ENCODE results near the gene RAPGEF3. TPM values are rescaled to one million over a fixed set of nuclear protein-coding genes. Genes with fewer than 3 reads are reported as not detected.

The RAPGEF3 gene
- polyA plus RNA-seq, 3 donors, result 0.08 to 2.5 (median 0.60) TPM

- no peaks in the 10 kb centered on the region for H3K36me3 ChIP-seq (replicated peaks in 1 of 2; ENCODE audit: control insufficient read depth in 1 of 2, insufficient read depth in 2 of 2, low read length in 2 of 2)
- H3K27ac Mint-ChIP-seq, result peak overlapping the region in 1 of 7 donors; percentile 74
Observed at GRCh38 chr12:47750916-47751470, 7.7 kb downstream of the RAPGEF3 start.

GRCh38 chr12:47750229-47750798, 8.4 kb downstream of the RAPGEF3 start:
- H3K9me3 Mint-ChIP-seq, result peaks cover 0 to 1% (median 0%) of the 10 kb centered on the region in 7 donors
- peaks cover 27% of the 10 kb centered on the region for H3K4me1 Mint-ChIP-seq
- no peak for TF ChIP-seq CTCF (IDR thresholded peaks at IDR 0.05)
- intact Hi-C loops (cut with micrococcal nuclease), result no loop called here
- H3K4me2 ChIP-seq (replicated peaks; ENCODE audit: extremely low read depth, low read length, poor library complexity, severe bottlenecking), result no peak overlapping the region
- DNase-seq, result peak; percentile 59 to 66 (median 59)
- H3K27ac ChIP-seq (ENCODE audit: low read depth in 1 of 2, low read length in 2 of 2), result no peak overlapping the region
- no peak overlapping the region for H3K27ac Mint-ChIP-seq
- H3K27me3 ChIP-seq (ENCODE audit: control insufficient read depth in 2 of 2, insufficient read depth in 2 of 2, low read length in 2 of 2), result no peaks in the 10 kb centered on the region
- H4K20me1 ChIP-seq (ENCODE audit: insufficient read depth, low read length), result no peaks in the 10 kb centered on the region
- H3K27me3 Mint-ChIP-seq (ENCODE audit: low read depth in 3 of 3), result peaks cover 5 to 18% (median 10%) of the 10 kb centered on the region in 3 donors
- H3K4me3 ChIP-seq (replicated peaks in 1 of 3; ENCODE audit: low read depth in 2 of 3, low read length in 3 of 3), result no peak overlapping the region
- no peak overlapping the region for H3K9ac ChIP-seq (ENCODE audit: insufficient read depth, low read length, poor library complexity, severe bottlenecking)
- no peak overlapping the region for H3K4me3 Mint-ChIP-seq
- H3K9me3 ChIP-seq (replicated peaks in 1 of 2; ENCODE audit: control insufficient read depth in 1 of 2, insufficient read depth in 1 of 2, low read length in 2 of 2), result no peaks in the 10 kb centered on the region
- H3K79me2 ChIP-seq (ENCODE audit: insufficient read depth, low read length), result no peaks in the 10 kb centered on the region
- no peaks in the 10 kb centered on the region for H3K36me3 ChIP-seq (replicated peaks in 1 of 2; ENCODE audit: control insufficient read depth in 1 of 2, insufficient read depth in 2 of 2, low read length in 2 of 2)
- H3K4me1 ChIP-seq (ENCODE audit: control insufficient read depth in 1 of 2, insufficient read depth in 2 of 2, low read length in 2 of 2), result peaks cover 8 to 18% of the 10 kb centered on the region in 2 donors
- no peaks in the 10 kb centered on the region for H3K36me3 Mint-ChIP-seq
- WGBS (ENCODE audit: insufficient coverage), result 76% methylated on average over 7 of the region's 10 CpGs
- H2AFZ ChIP-seq (ENCODE audit: insufficient read depth, low read depth, low read length, poor library complexity, severe bottlenecking), result no peak overlapping the region

More at GRCh38 chr12:47750916-47751470, 7.7 kb downstream of the RAPGEF3 start:
- H3K79me2 ChIP-seq (ENCODE audit: insufficient read depth, low read length), result no peaks in the 10 kb centered on the region
- WGBS (ENCODE audit: insufficient coverage), result 93% methylated on average over 8 of the region's 19 CpGs
- peaks cover 8 to 25% of the 10 kb centered on the region in 2 donors for H3K4me1 ChIP-seq (ENCODE audit: control insufficient read depth in 1 of 2, insufficient read depth in 2 of 2, low read length in 2 of 2)
- H3K27me3 ChIP-seq (ENCODE audit: control insufficient read depth in 2 of 2, insufficient read depth in 2 of 2, low read length in 2 of 2), result no peaks in the 10 kb centered on the region
- peaks cover 5 to 13% (median 9%) of the 10 kb centered on the region in 3 donors for H3K27me3 Mint-ChIP-seq (ENCODE audit: low read depth in 3 of 3)
- no peaks in the 10 kb centered on the region for H4K20me1 ChIP-seq (ENCODE audit: insufficient read depth, low read length)
- DNase-seq, result no peak
- H3K36me3 Mint-ChIP-seq, result no peaks in the 10 kb centered on the region
- H3K9ac ChIP-seq (ENCODE audit: insufficient read depth, low read length, poor library complexity, severe bottlenecking), result no peak overlapping the region
- H3K9me3 ChIP-seq (replicated peaks in 1 of 2; ENCODE audit: control insufficient read depth in 1 of 2, insufficient read depth in 1 of 2, low read length in 2 of 2), result no peaks in the 10 kb centered on the region
- intact Hi-C loops (cut with micrococcal nuclease), result no loop called here
- H3K9me3 Mint-ChIP-seq, result no peaks in the 10 kb centered on the region
- H3K27ac ChIP-seq (ENCODE audit: low read depth in 1 of 2, low read length in 2 of 2), result no peak overlapping the region
- no peak overlapping the region for H3K4me3 ChIP-seq (replicated peaks in 1 of 3; ENCODE audit: low read depth in 2 of 3, low read length in 3 of 3)
- no peak overlapping the region for H2AFZ ChIP-seq (ENCODE audit: insufficient read depth, low read depth, low read length, poor library complexity, severe bottlenecking)
- no peak overlapping the region for H3K4me3 Mint-ChIP-seq
- no peak overlapping the region for H3K4me2 ChIP-seq (replicated peaks; ENCODE audit: extremely low read depth, low read length, poor library complexity, severe bottlenecking)
- H3K4me1 Mint-ChIP-seq, result peaks cover 32% of the 10 kb centered on the region
- TF ChIP-seq CTCF (IDR thresholded peaks at IDR 0.05), result no peak
